Measurements from ENCODE around the gene PARP8. TPM values are rescaled to one million over a fixed set of nuclear protein-coding genes. Genes with fewer than 3 reads are reported as not detected.
"Not testable (repeated sequence)": the region's sequence is repeated elsewhere in the genome, so short reads cannot be mapped to it uniquely, and the experiment has no call there.

The PARP8 gene
- total RNA-seq, 1 donor from 2014 or later, result 23.3 TPM

GRCh38 chr5:50691399-50692016 lies 25.1 kb downstream of the PARP8 start:
- H3K9me3 Mint-ChIP-seq (ENCODE audit: low read depth), result no peaks in the 10 kb centered on the region
- peaks cover 14% of the 10 kb centered on the region for H3K4me1 Mint-ChIP-seq (ENCODE audit: low read depth)
- no peak overlapping the region for H3K27ac Mint-ChIP-seq (ENCODE audit: unreplicated experiment)
- no peak for DNase-seq (ENCODE audit: low spot score)
- TF ChIP-seq, protein P1, sequence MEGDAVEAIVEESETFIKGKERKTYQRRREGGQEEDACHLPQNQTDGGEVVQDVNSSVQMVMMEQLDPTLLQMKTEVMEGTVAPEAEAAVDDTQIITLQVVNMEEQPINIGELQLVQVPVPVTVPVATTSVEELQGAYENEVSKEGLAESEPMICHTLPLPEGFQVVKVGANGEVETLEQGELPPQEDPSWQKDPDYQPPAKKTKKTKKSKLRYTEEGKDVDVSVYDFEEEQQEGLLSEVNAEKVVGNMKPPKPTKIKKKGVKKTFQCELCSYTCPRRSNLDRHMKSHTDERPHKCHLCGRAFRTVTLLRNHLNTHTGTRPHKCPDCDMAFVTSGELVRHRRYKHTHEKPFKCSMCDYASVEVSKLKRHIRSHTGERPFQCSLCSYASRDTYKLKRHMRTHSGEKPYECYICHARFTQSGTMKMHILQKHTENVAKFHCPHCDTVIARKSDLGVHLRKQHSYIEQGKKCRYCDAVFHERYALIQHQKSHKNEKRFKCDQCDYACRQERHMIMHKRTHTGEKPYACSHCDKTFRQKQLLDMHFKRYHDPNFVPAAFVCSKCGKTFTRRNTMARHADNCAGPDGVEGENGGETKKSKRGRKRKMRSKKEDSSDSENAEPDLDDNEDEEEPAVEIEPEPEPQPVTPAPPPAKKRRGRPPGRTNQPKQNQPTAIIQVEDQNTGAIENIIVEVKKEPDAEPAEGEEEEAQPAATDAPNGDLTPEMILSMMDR (IDR thresholded peaks at IDR 0.05), result no peak
- H3K27me3 Mint-ChIP-seq (ENCODE audit: low read depth), result no peaks in the 10 kb centered on the region
- no peaks in the 10 kb centered on the region for H3K36me3 Mint-ChIP-seq (ENCODE audit: low read depth)
- no peak overlapping the region for H3K4me3 Mint-ChIP-seq (ENCODE audit: unreplicated experiment)

GRCh38 chr5:50694027-50694590 lies 27.7 kb downstream of the PARP8 start:
- TF ChIP-seq, protein P1 (IDR thresholded peaks at IDR 0.05), result no peak
- Mint-ChIP-seq H3K36me3 (ENCODE audit: low read depth) (no peaks in the 10 kb centered on the region), H3K27me3 (ENCODE audit: low read depth) (no peaks in the 10 kb centered on the region), H3K27ac (ENCODE audit: unreplicated experiment) (no peak overlapping the region), H3K4me1 (ENCODE audit: low read depth) (peaks cover 12% of the 10 kb centered on the region), H3K9me3 (ENCODE audit: low read depth) (no peaks in the 10 kb centered on the region), H3K4me3 (ENCODE audit: unreplicated experiment) (no peak overlapping the region)
- DNase-seq (ENCODE audit: low spot score), result no peak

GRCh38 chr5:50694626-50695025 lies 28.2 kb downstream of the PARP8 start:
- not testable (repeated sequence) for H3K9me3 Mint-ChIP-seq (ENCODE audit: low read depth); H3K27ac Mint-ChIP-seq (ENCODE audit: unreplicated experiment); DNase-seq (ENCODE audit: low spot score); H3K27me3 Mint-ChIP-seq (ENCODE audit: low read depth); H3K4me3 Mint-ChIP-seq (ENCODE audit: unreplicated experiment); H3K36me3 Mint-ChIP-seq (ENCODE audit: low read depth); H3K4me1 Mint-ChIP-seq (ENCODE audit: low read depth)

GRCh38 chr5:50697739-50698138 lies 31.3 kb downstream of the PARP8 start:
- TF ChIP-seq, protein P1 (IDR thresholded peaks at IDR 0.05), result no peak
- Mint-ChIP-seq H3K36me3 (ENCODE audit: low read depth) (no peaks in the 10 kb centered on the region), H3K27ac (ENCODE audit: unreplicated experiment) (no peak overlapping the region), H3K4me3 (ENCODE audit: unreplicated experiment) (no peak overlapping the region), H3K9me3 (ENCODE audit: low read depth) (no peaks in the 10 kb centered on the region), H3K27me3 (ENCODE audit: low read depth) (no peaks in the 10 kb centered on the region), H3K4me1 (ENCODE audit: low read depth) (peaks cover 2% of the 10 kb centered on the region)
- DNase-seq (ENCODE audit: low spot score), result no peak

GRCh38 chr5:50699737-50700136 lies 33.3 kb downstream of the PARP8 start:
- H3K27ac Mint-ChIP-seq (ENCODE audit: unreplicated experiment), result no peak overlapping the region
- no peak for DNase-seq (ENCODE audit: low spot score)
- no peaks in the 10 kb centered on the region for H3K27me3 Mint-ChIP-seq (ENCODE audit: low read depth)
- peaks cover 8% of the 10 kb centered on the region for H3K4me1 Mint-ChIP-seq (ENCODE audit: low read depth)
- no peaks in the 10 kb centered on the region for H3K9me3 Mint-ChIP-seq (ENCODE audit: low read depth)
- TF ChIP-seq, protein P1 (IDR thresholded peaks at IDR 0.05), result no peak
- no peaks in the 10 kb centered on the region for H3K36me3 Mint-ChIP-seq (ENCODE audit: low read depth)
- no peak overlapping the region for H3K4me3 Mint-ChIP-seq (ENCODE audit: unreplicated experiment)

GRCh38 chr5:50700706-50701105 lies 34.3 kb downstream of the PARP8 start:
- TF ChIP-seq, protein P1 (IDR thresholded peaks at IDR 0.05), result no peak
- DNase-seq (ENCODE audit: low spot score), result no peak
- Mint-ChIP-seq H3K27ac (ENCODE audit: unreplicated experiment) (no peak overlapping the region), H3K9me3 (ENCODE audit: low read depth) (no peaks in the 10 kb centered on the region), H3K4me3 (ENCODE audit: unreplicated experiment) (no peak overlapping the region), H3K4me1 (ENCODE audit: low read depth) (peaks cover 8% of the 10 kb centered on the region), H3K27me3 (ENCODE audit: low read depth) (no peaks in the 10 kb centered on the region), H3K36me3 (ENCODE audit: low read depth) (no peaks in the 10 kb centered on the region)

Measured in chondrocyte (in vitro differentiated cells).